HepG2 (cell line): ENCODE data around the gene GOLGA6C. TPM values are rescaled to one million over a fixed set of nuclear protein-coding genes. Genes with fewer than 3 reads are reported as not detected.

ENCODE experiments used
- CHCHD3 ChIP-seq: sonication (generic); formaldehyde crosslinking; IDR thresholded peaks from 2 replicates; pipeline ENCODE4 v1.8.0; 2022; ENCODE audit warnings: mild to moderate bottlenecking, missing genetic modification reagents, moderate library complexity
- GTF2F1 ChIP-seq: fragments of 150-350 bp; IDR thresholded peaks from 2 replicates; pipeline ENCODE4 v1.6.1; 2014; ENCODE audit warnings: low read length
- HNF1B ChIP-seq: sonication (generic); formaldehyde crosslinking; IDR thresholded peaks from 2 replicates; pipeline ENCODE4 v1.5.1; 2020; ENCODE audit warnings: mild to moderate bottlenecking, moderate library complexity, missing genetic modification reagents
- LBX2 ChIP-seq: sonication (generic); formaldehyde crosslinking; IDR thresholded peaks from 2 replicates; pipeline ENCODE4 v1.5.0; 2020; ENCODE audit warnings: missing genetic modification reagents, mild to moderate bottlenecking, borderline replicate concordance
- MAZ ChIP-seq, 2 experiments: sonication (generic) in 1 of 2; formaldehyde crosslinking in 1 of 2; IDR thresholded peaks; 2 replicates each; pipeline versions ENCODE4 v1.5.0 to v1.6.1; 2012 to 2020; ENCODE audit warnings: low read depth in 2 of 2, mild to moderate bottlenecking in 2 of 2, borderline replicate concordance in 1 of 2, improper control_type of control experiment in 1 of 2, low read length in 1 of 2, missing genetic modification reagents in 1 of 2, moderate library complexity in 1 of 2
- MTF2 ChIP-seq: sonication (generic); formaldehyde crosslinking; IDR thresholded peaks from 2 replicates; pipeline ENCODE4 v1.5.0; 2020; ENCODE audit warnings: missing genetic modification reagents, borderline replicate concordance
- SRF ChIP-seq: IDR thresholded peaks from 2 replicates; pipeline ENCODE4 v1.6.1; 2011; ENCODE audit warnings: mild to moderate bottlenecking, low read depth, low read length, moderate library complexity
- STAG1 ChIP-seq: sonication (generic); formaldehyde crosslinking; IDR thresholded peaks from 2 replicates; pipeline ENCODE4 v1.4.0; 2020; ENCODE audit warnings: missing genetic modification reagents
- TIGD3 ChIP-seq: sonication (generic); formaldehyde crosslinking; IDR thresholded peaks from 2 replicates; pipeline ENCODE4 v1.5.1; 2020; ENCODE audit warnings: mild to moderate bottlenecking, missing genetic modification reagents, borderline replicate concordance
- YEATS4 ChIP-seq: sonication (generic); formaldehyde crosslinking; IDR thresholded peaks from 2 replicates; pipeline ENCODE4 v1.4.0; 2020; ENCODE audit warnings: missing genetic modification reagents, borderline replicate concordance
- ZBTB10 ChIP-seq: sonication (generic); formaldehyde crosslinking; IDR thresholded peaks from 2 replicates; pipeline ENCODE4 v1.4.0; 2020; ENCODE audit warnings: missing genetic modification reagents, borderline replicate concordance
- ZNF615 ChIP-seq: sonication (generic); formaldehyde crosslinking; IDR thresholded peaks from 2 replicates; pipeline ENCODE4 v1.5.0; 2020; ENCODE audit warnings: mild to moderate bottlenecking, missing genetic modification reagents, borderline replicate concordance
- polyA plus RNA-seq, 8 experiments: library from polyadenylated mRNA; depleted of rRNA in 3 of 8; stranded (reverse) in 7 of 8; unstranded in 1 of 8; fragments of >200 nt; fragmentation: Illumina TruSeq in 4 of 8; extraction: Trizol in 4 of 8; gene quantifications; 2 replicates each; pipeline versions ENCODE4 v1.2.1 to v1.2.3, GENCODE V29; 2011 to 2016; ENCODE audit warnings: low read depth in 4 of 8, missing spikeins in 1 of 8, mixed read lengths in 1 of 8; ENCODE audit not compliant: insufficient read depth in 1 of 8
- total RNA-seq, 5 experiments: library from RNA; depleted of rRNA; stranded (reverse); fragments of >200 nt; fragmentation: Illumina TruSeq; extraction: Trizol; gene quantifications; 2 replicates each; pipeline ENCODE4 v1.2.3, GENCODE V29; 2016; ENCODE audit warnings: low read depth in 1 of 5

GOLGA6C gene
- total and polyA plus RNA-seq, 2 of the 13 experiments (the other 11 are each of a cell fraction or from before 2014, with no cell fraction given): not detected

GRCh38 chr15:75307778-75308390 lies 49.8 kb downstream of the GOLGA6C start (continued):
- TF ChIP-seq HNF1B (CRISPR knock-in tag): 0 out of 2 replicates have a peak, but pooled peaks have one; percentile 16
- TF ChIP-seq ZNF615: peak; percentile 66; the same call in 1 of the 2 replicates
- no peak for TF ChIP-seq LBX2
- TF ChIP-seq GTF2F1: no peak
- peak; percentile 92 for TF ChIP-seq STAG1 (CRISPR knock-in tag)
- TF ChIP-seq MAZ (IDR thresholded peaks at IDR 0.05; ENCODE audit: borderline replicate concordance, low read depth, low read length): no peak
- TF ChIP-seq MAZ (CRISPR knock-in tag; IDR thresholded peaks at IDR 0.05; ENCODE audit: low read depth): no peak
- TF ChIP-seq ZBTB10 (CRISPR knock-in tag): no peak
- no peak for TF ChIP-seq TIGD3 (CRISPR knock-in tag)
- no peak for TF ChIP-seq MTF2 (CRISPR knock-in tag)
- TF ChIP-seq CHCHD3 (CRISPR knock-in tag): no peak
- no peak for TF ChIP-seq SRF
- peak; percentile 37; the same call in 1 of the 2 replicates for TF ChIP-seq YEATS4 (CRISPR knock-in tag)
